WTC11 (cell line): ENCODE results near the gene RUBCN.

Source experiments
- CBFB ChIP-seq: sonication (generic); formaldehyde crosslinking; IDR thresholded peaks from 2 replicates; pipeline ENCODE4 v1.8.1; 2022; ENCODE audit warnings: mild to moderate bottlenecking, low read depth, missing genetic modification reagents
- CTCF ChIP-seq: fragments of 200-600 bp; IDR thresholded peaks from 2 replicates; pipeline ENCODE4 v1.8.0; 2022; ENCODE audit warnings: antibody characterized with exemption
- E2F4 ChIP-seq: sonication (generic); formaldehyde crosslinking; IDR thresholded peaks from 2 replicates; pipeline ENCODE4 v1.8.1; 2022; ENCODE audit warnings: low read depth, mild to moderate bottlenecking, moderate library complexity, missing genetic modification reagents, borderline replicate concordance
- E2F5 ChIP-seq: sonication (generic); formaldehyde crosslinking; IDR thresholded peaks from 2 replicates; pipeline ENCODE4 v1.8.1; 2022; ENCODE audit warnings: mild to moderate bottlenecking, moderate library complexity, missing genetic modification reagents
- FOXJ3 ChIP-seq: sonication (generic); formaldehyde crosslinking; IDR thresholded peaks from 2 replicates; pipeline ENCODE4 v1.9.0; 2021; ENCODE audit warnings: missing genetic modification reagents, mild to moderate bottlenecking, borderline replicate concordance
- JUN ChIP-seq: sonication (generic); formaldehyde crosslinking; IDR thresholded peaks from 2 replicates; pipeline ENCODE4 v1.8.0; 2023; ENCODE audit warnings: mild to moderate bottlenecking, missing genetic modification reagents
- NFE2L1 ChIP-seq: sonication (generic); formaldehyde crosslinking; IDR thresholded peaks from 2 replicates; pipeline ENCODE4 v1.8.1; 2023; ENCODE audit warnings: missing genetic modification reagents
- NR2C2 ChIP-seq: sonication (generic); formaldehyde crosslinking; IDR thresholded peaks from 2 replicates; pipeline ENCODE4 v1.8.0; 2022; ENCODE audit warnings: mild to moderate bottlenecking, missing genetic modification reagents
- SP1 ChIP-seq: sonication (generic); formaldehyde crosslinking; conservative IDR thresholded peaks from 2 replicates; pipeline ENCODE4 v1.8.1; 2022; ENCODE audit warnings: missing genetic modification reagents
- TEAD1 ChIP-seq: sonication (generic); formaldehyde crosslinking; IDR thresholded peaks from 2 replicates; pipeline ENCODE4 v1.8.0; 2022; ENCODE audit warnings: mild to moderate bottlenecking, missing genetic modification reagents
- USF1 ChIP-seq: sonication (generic); formaldehyde crosslinking; IDR thresholded peaks from 2 replicates; pipeline ENCODE4 v1.8.0; 2022; ENCODE audit warnings: mild to moderate bottlenecking, missing genetic modification reagents
- ZBTB21 ChIP-seq: sonication (generic); formaldehyde crosslinking; IDR thresholded peaks from 2 replicates; pipeline ENCODE4 v1.8.1; 2023; ENCODE audit warnings: mild to moderate bottlenecking, missing genetic modification reagents, borderline replicate concordance
- ZNF317 ChIP-seq: sonication (generic); formaldehyde crosslinking; IDR thresholded peaks from 2 replicates; pipeline ENCODE4 v1.8.1; 2023; ENCODE audit warnings: low read depth, mild to moderate bottlenecking, moderate library complexity, missing genetic modification reagents, borderline replicate concordance

- TF ChIP-seq CTCF (no peak), USF1 (CRISPR knock-in tag) (no peak), NFE2L1 (no peak), CBFB (CRISPR knock-in tag) (no peak), ZBTB21 (CRISPR knock-in tag) (no peak), ZNF317 (no peak), JUN (CRISPR knock-in tag) (no peak), TEAD1 (CRISPR knock-in tag) (no peak), E2F4 (CRISPR knock-in tag) (no peak), NR2C2 (no peak), SP1 (CRISPR knock-in tag) (no peak), FOXJ3 (CRISPR knock-in tag) (no peak), E2F5 (CRISPR knock-in tag) (no peak)
These were observed 3.7 kb downstream of the RUBCN start for GRCh38 chr3:197733042-197733441.
